ENCODE results near the gene LRP1. TPM values are rescaled to one million over a fixed set of nuclear protein-coding genes. Genes with fewer than 3 reads are reported as not detected.

LRP1 gene
- total RNA-seq: 135 TPM

DNA sequence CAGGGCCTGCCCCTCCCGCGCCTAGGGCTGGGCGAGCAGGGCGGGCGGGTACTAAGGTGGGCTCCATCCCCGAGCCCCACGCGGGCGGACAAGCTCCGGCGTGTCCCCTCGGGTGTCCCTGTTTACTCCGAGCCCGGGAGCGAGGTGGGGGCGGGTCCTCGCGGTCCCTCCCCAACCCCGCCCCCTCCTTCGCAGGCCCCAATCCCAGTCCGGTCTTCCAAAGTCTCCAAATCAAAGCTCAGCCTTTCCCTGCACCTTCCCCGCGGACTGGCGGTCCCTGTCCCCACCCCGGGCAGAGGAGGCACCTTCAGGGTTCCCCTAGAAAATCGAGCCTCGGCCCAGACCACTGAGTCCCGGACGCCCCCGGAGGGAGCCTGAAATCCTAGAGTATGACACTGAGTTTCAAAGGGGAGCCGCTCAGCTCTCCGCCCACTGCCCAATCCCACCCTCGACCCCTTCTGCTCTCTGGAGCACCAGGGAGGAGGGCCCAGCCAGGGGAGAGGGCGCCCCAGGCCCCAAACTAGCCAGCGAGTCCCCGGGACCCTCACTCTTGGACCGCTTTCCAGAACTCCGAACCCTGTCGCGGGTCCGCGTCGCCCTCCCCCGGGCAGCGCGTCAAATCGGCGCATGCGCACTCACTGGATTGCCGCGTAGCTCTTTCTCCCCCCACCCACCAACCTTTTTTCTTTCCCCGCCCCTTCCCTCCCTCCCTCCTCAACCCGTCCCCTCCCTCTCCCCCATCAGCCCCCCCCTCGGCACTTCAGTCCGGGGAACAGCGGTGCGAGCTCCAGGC, at the start of gene LRP1:
Gene LRP1, plus strand, starts transcription at position 758 of the 793 bp plus-strand sequence. CDS start 482 bp downstream, outside the sequence.

DNA sequence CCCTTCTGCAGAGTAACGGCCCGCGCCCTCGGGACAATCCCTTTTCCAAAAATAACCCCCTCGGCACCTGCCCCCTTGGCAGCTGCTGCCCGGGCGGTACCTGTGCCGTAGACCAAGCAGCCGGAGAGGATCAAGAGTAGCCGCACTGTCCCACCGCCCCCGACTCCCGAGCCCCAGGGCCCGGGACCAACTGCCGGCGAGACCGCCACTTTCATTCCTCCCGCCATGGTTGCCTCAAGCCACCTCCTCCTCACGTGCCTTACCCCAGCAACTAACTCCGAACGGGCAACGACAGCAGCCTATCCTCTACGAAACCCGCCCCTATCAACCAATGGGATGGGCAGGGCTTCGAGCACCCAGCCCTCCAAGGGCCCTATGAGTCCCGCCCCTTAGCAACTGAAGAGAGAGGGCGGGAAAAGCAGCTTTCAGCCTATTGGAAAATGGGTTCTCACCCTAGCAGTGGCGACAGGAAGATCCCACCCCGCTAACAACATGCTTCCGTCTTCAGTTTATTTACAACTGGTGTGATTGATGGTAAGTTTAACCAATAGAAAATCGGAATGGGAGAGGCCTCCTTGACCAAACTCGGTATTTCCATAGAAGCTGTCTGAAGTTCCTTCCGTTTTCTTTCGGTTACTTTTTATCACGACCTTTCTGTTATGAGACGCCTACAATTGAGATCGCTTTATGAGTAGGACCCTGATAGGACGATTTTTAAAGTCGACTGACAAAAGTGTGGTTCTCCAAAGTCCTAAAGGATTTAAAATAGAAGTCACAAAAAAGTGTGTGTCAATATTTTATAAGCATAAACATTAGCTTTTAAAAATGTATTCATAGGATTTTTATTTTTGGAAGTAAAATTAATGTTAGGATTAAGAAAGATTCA, 49.5 kb upstream of the LRP1 start, which contains the start of gene NEMP1:
Gene NEMP1, minus strand, starts transcription at position 273 of the 886 bp plus-strand sequence. Its CDS starts 46 bp downstream, at position 227.

DNA sequence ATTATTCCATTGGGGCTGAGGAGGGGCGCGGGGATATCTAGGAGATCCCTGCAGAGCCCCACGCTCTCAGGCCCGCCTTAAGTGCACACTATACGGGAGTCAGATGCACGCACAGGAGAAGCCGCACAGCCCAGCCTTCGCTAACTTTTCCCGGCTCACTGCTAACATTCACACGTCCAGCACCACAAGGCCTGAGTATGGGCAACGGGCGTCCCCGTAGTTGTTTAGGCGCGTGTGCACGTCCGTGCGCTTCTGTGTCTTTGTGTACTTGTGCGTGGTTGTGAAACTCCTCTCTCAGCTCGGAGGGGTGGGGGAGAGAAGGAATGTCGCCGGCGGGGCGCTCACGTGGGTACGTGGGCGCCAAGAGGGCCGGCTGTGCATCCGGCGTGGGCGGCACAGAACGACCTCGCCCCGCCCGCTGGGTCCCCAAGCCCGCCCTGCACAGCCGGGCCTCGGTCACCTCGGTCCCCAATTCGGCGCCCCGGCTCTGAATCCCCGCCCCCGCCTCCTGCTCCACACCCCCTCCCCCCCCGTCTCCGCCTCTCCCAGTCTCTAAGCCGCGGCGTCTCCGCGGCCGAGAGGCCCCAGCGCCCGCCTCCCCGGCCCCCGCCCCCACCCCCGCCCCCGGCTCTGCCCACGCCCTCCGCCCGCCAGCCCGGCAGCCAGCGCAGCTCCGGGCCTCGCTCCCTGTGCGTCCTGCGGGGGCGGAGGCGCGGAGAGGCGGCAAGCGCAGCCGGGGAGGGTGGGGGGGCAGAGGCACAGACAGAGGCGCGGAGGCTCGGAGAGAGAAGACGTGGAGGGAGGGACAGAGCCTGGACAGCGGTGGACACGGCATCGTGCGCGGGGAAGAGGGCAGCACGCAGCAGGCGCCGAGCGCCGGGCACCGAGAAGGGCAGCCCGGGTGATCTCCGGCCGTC, 39.7 kb upstream of the LRP1 start, which contains the start of gene NAB2:
Gene NAB2, plus strand, starts transcription at position 761 of the 917 bp plus-strand sequence. CDS start 158 bp downstream, outside the sequence.

DNA sequence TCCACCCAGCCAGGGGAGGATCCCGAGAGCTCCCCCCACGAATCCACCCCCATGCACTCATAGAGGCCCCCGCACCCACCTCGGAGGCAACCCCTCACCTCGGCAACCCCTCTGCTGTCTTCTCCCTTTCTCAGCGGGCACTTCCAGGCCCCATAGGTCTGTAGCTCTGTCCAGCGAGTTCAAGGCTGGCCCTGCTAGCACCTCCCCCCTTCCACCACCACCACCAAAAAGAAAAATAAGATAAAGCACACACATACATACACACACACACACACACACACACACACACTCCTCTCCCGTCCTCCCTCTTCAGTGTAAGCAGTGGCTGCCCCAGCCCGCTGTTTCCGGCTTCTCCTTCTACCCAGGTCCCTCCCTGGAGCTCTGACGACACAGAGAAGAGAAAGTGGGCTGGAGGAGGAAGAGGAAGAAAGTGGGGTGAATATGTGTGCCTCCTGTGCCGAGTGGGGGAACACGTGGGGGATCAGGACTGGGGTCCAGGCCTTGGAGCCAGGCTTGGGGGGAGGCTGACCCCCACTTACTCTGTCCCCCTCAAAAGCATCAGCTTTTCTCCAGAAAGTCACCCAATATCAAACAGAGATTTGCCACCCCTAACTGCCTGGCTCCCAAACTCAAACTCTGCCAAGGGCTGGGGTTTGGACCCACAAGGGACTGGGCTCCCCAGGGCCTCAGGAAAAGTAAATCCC, 17.1 kb upstream of the LRP1 start, which contains the start of gene STAT6:
Gene STAT6, minus strand, starts transcription at position 332 of the 704 bp plus-strand sequence. CDS start 3,084 bp downstream, outside the sequence.

DNA sequence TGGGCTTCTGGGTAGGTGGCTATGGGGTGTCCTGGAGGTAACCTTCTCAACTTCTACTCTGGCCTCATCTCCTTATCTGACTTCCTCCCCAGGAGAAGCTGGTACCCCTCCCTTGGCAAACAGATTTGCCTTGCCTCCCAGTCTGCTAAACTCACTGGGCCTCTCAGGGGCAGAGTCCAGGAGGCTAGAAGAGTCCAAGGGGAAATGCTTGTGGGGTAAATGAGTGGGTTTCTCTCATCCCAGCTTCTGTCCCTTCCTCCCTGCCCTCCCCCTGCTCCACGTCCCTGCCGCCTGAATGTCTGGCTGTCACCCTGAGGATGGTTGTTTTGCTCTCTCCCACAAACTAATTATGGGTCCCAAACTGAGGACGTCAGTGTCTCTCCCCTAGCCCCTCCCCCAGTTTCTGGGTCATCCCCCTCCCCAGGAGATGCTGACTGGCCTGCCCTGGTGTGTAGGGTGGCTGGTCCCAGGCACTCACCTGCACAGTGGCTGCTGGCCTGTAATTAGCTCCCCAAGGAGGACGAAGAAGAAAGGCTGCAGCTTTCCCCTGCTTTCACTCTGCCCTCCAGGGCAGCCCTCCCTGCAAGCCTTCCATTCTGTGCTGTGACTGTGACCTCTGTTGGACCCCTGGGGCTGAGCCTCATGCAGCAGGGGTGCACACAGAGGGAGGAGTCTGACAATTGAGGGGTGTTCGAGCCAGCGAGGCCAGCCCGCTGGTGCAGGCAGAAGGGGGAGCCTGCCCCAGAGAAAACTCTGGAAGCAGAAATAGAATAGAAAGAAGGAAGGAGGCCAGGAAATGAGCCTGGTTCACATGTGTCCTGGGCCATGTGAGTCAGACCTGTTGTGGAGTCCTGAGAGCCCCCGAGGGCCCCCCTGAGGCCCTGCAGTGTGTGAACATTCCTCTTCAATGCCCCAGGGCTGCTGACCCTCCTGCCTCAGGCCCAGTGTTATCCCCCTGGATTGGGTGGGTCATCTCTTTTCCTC, 19.0 kb downstream of the LRP1 start, which contains the start of gene LRP1-AS:
Gene LRP1-AS, minus strand, starts transcription at position 659 of the 984 bp plus-strand sequence.

DNA sequence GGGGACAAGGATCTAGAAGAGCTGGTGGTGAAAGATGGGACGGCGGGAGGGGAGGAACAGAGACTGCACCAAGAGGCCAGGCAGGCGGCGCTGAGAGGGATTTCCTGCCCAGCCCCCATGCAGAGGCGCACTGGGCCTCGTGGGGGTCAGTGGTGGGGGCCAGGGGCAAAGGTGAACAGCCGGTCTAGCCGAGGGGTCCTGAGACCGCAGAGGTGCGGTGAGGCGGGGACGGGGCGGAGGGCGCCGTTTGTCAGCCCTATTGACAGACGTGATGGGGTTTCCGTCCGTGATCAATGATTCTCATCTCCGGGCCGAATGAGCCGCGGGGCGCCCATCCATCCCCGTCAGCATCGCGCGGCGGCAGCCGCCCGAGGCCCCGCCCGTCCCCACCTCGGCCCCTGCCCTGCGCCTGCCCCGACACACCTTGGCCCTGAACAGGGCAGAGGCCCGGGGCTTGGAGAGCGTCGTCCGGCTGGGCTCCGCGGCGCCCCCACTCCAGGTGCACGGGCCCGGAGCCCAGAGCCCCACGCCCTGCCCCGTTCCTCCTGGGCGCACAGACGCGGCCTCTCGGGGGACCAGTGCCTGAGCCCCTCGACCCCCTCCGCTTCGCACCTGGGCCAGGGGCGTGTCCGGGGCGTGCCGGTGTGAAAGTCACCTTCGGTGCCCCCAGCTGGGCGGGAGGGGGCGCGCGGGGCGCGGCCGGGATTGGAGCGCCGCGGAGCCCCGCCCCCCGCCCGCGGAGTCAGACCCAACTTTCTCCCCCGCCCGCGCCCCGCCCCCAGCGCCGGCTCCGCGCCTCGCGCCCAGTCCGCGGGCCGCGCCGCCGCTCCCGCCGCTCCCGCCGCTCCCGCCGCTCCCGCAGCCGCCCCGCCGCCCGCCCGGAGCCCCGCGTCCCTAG, 88.0 kb downstream of the LRP1 start, which contains the start of gene NXPH4:
Gene NXPH4, plus strand, starts transcription at position 781 of the 898 bp plus-strand sequence. CDS start 176 bp downstream, outside the sequence.

DNA sequence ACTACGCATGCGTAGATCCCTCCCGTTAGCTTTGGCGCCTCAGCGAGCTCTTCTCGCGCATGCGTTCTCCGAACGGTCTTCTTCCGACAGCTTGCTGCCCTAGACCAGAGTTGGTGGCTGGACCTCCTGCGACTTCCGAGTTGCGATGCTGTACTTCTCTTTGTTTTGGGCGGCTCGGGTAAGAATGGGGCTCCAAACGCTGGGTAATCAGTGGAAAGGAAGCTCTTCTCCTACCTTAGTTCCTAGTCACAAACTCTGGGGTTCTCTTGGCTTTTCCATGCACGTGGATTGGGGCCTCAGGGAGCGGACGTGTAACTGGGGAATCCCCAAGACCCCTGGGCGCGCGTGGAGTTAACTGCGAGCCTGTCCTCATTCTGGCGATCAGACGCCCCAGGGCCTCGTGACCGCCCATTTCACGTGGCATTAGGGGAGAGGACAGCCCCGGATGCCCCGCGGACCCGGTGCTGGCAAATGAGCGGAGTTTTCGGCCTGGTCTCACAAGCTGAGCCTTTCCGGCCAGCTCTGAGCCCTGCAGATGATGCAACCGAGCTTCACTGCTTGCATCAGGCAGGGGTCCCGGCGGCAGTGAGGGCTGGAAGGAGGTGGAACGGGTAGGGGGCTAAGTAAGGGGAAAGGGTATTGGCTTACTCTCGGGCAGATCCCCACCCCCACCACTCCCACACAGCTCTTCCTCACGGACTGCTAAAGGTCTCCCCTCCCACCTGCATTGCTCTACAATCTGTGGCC, 101.5 kb downstream of the LRP1 start, which contains the start of gene SHMT2:
Gene SHMT2, plus strand, starts transcription at position 78 of the 747 bp plus-strand sequence. Its CDS starts 68 bp downstream, at position 146.

DNA sequence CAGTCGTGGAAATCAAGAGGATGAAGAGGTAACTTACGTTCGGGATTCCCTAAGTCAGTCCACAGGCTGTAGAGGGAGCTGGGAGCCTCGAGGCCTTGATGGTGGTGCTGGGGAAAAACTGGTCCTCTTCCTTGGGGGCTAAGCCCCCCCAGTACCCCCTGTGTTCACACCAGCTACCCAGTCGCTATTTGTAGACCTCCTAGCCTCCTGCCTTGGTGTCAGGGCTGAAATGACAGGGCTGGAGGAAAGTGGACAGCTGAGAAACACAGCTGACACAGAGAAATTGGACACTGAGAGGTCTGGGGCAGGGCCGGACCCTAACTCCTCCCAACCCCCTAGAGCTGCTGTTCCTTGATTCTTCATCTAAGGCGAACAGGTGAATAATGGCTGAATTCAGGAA, 122.7 kb downstream of the LRP1 start, which contains the start of gene STAC3:
Gene STAC3, minus strand, starts transcription at position 232 of the 400 bp plus-strand sequence. CDS start 1,551 bp downstream, outside the sequence.

Small RNAs within 50 kb of the gene (small RNA-seq; reads per million reads assigned to genes)
- not detected for gene MIR1228 (ENCODE audit: low replicate concordance)

Other genes starting within 250 kb of the LRP1 start
- 0.31 TPM for gene SDR9C7, start 194.1 kb upstream of the LRP1 start, total RNA-seq
- gene RDH16, start 170.9 kb upstream of the LRP1 start, total RNA-seq: 3.1 TPM
- 14.7 TPM for gene ZBTB39, start 121.9 kb upstream of the LRP1 start, total RNA-seq
- 0.94 TPM for gene TAC3, start 112.0 kb upstream of the LRP1 start, total RNA-seq
- not detected for gene MYO1A, start 78.4 kb upstream of the LRP1 start, total RNA-seq
- 10.3 TPM for gene NEMP1, start 49.7 kb upstream of the LRP1 start, total RNA-seq
- 25.0 TPM for gene NAB2, start 39.4 kb upstream of the LRP1 start, total RNA-seq
- 3.1 TPM for gene STAT6, start 17.1 kb upstream of the LRP1 start, total RNA-seq
- gene LRP1-AS, start 19.1 kb downstream of the LRP1 start, total RNA-seq: not detected
- gene NXPH4, start 88.3 kb downstream of the LRP1 start, total RNA-seq: 1.6 TPM
- gene SHMT2, start 101.2 kb downstream of the LRP1 start, total RNA-seq: 32.2 TPM
- 0.94 TPM for gene STAC3, start 122.7 kb downstream of the LRP1 start, total RNA-seq

Data from parietal lobe (tissue), 2 donors.